ENCODE results near the gene SYNM.
A peak's percentile ranks its signal among the peaks of the same experiment; 100 is the strongest.
"Not testable (repeated sequence)": the region's sequence is repeated elsewhere in the genome, so short reads cannot be mapped to it uniquely, and the experiment has no call there.

SYNM gene, protein sequence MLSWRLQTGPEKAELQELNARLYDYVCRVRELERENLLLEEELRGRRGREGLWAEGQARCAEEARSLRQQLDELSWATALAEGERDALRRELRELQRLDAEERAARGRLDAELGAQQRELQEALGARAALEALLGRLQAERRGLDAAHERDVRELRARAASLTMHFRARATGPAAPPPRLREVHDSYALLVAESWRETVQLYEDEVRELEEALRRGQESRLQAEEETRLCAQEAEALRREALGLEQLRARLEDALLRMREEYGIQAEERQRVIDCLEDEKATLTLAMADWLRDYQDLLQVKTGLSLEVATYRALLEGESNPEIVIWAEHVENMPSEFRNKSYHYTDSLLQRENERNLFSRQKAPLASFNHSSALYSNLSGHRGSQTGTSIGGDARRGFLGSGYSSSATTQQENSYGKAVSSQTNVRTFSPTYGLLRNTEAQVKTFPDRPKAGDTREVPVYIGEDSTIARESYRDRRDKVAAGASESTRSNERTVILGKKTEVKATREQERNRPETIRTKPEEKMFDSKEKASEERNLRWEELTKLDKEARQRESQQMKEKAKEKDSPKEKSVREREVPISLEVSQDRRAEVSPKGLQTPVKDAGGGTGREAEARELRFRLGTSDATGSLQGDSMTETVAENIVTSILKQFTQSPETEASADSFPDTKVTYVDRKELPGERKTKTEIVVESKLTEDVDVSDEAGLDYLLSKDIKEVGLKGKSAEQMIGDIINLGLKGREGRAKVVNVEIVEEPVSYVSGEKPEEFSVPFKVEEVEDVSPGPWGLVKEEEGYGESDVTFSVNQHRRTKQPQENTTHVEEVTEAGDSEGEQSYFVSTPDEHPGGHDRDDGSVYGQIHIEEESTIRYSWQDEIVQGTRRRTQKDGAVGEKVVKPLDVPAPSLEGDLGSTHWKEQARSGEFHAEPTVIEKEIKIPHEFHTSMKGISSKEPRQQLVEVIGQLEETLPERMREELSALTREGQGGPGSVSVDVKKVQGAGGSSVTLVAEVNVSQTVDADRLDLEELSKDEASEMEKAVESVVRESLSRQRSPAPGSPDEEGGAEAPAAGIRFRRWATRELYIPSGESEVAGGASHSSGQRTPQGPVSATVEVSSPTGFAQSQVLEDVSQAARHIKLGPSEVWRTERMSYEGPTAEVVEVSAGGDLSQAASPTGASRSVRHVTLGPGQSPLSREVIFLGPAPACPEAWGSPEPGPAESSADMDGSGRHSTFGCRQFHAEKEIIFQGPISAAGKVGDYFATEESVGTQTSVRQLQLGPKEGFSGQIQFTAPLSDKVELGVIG (N-terminal part only)

DNA sequence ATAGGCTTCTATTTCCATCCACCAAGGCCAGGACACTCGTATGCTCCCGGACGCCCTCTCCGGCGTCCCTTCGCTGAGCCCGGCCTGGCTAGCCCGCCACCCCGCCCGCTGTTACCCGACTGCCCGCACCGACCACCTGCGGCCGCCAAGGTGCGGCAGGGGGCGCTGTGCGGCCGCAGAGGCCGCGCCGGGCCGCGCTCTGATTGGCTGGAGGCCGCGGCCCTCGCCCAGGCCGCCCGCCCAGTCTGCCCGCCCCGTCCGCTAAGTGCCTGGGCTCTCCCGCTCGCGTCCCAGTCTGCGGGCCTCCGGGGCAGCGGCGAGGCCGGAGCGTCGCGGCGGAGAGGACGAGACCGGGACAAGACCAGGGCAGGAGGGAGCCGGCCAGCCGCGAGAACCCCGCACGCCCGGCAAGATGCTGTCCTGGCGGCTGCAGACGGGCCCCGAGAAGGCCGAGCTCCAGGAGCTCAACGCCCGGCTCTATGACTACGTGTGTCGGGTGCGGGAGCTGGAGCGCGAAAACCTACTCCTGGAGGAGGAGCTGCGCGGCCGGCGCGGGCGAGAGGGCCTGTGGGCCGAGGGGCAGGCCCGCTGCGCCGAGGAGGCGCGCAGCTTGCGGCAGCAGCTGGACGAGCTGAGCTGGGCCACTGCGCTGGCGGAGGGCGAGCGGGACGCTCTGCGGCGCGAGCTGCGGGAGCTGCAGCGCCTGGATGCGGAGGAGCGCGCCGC lies at the start of gene SYNM:
TSS of gene SYNM (plus strand) at position 293 of the 726 bp plus-strand sequence. CDS start at position 413, 120 bp downstream.
- DNase-seq: peak; percentile 24 to 39

DNA sequence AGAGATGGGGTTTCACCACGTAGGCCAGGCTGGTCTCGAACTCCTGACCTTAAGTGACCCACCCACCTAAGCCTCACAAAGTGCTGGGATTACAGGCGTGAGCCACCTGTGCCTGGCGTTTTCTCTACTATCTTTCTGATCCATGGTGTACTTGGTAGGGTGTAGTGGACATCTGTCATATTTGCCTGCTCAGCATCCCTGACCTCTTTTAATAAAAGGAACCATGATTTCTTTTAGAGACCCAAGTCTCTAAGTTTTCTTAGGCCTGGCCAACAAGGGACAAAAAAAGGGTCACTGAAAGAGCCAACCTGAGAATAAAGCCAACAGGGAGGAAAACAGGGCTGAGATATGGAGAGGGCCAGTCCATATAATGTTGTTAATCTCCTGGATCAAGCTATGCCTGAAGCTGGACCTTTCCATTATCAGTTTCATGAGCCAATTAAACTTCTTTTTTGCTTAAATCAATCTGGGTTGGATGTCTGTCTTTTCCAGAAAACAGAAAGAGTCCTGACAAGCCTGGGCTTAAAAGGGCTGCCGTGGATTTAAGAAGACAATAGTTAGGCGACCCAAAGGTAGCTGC lies 49.2 kb upstream of the SYNM start:
- DNase-seq: no peak

DNA sequence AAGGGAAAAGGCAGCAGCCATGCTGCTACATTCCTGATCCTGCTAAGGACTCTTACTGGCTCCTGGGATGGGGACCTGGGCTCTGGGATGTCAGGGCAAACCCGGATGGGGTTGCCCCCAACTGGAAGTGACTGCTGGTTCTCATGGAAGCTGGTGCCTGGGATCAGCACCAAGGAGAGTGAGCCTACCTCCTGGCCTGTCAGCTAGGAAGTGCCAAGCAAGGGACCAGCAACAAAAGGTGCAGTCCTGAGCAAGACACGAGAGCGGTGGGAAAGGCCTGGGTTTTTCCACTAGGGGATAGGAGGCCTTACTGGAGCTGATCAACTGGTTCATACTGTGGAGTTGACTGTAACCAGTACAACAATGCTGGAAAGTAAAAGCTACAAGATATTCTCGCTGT lies 47.9 kb upstream of the SYNM start:
- DNase-seq: no peak

DNA sequence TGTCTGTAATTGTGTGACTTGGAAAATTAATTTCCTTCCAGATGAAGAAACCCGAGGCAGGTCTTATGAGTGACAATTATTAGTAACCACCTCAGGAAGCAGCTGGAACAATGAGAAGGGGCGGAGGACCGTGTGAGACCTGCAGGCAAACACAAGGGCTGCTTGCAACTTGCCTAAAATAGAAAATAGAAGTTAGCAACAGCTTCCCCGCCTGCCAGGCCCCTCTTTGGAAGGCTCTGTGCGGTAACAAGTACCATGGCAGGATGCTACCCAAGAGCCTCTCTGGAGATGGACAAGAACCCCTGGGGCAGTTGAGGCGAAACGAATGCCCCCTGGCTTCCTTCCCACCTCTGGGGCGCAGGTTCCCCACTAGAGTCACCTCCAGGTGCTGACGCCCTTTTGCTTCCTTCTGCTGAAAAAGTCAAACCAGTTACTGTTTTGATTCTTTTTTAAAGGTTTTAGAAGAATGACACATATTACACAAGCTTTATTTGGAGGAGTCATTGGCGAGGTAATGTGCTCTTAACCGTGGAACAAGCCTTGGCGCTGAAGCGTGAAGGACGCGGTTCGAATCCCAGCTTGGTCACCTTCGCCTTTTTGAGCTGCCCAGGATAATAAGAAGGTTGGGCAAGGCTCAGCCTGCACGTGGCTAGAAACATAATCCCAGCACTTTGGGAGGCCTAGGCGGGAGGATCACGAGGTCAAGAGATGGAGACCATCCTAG lies 47.0 kb upstream of the SYNM start:
- DNase-seq: no peak

DNA sequence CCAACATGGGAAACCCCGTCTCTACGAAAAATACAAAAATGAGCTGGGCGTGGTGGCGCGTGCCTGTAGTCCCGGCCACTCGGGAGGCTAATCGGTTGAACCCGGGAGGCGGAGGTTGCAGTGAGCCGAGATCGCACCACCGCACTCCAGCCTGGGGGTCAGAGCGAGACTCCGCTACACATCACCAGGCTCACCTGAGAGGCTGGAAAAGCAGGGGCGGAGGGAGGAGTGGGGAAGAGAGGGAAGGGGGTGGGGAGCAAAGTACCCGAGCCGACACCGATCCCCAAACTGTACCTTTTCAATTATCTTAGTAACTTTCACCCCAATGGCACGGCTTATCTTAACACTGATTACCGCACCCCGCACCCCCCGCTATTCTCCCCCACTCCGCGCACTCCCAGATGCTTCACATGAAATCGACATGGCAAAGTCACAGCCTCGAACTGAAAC lies 46.4 kb upstream of the SYNM start:
- DNase-seq: no peak

DNA sequence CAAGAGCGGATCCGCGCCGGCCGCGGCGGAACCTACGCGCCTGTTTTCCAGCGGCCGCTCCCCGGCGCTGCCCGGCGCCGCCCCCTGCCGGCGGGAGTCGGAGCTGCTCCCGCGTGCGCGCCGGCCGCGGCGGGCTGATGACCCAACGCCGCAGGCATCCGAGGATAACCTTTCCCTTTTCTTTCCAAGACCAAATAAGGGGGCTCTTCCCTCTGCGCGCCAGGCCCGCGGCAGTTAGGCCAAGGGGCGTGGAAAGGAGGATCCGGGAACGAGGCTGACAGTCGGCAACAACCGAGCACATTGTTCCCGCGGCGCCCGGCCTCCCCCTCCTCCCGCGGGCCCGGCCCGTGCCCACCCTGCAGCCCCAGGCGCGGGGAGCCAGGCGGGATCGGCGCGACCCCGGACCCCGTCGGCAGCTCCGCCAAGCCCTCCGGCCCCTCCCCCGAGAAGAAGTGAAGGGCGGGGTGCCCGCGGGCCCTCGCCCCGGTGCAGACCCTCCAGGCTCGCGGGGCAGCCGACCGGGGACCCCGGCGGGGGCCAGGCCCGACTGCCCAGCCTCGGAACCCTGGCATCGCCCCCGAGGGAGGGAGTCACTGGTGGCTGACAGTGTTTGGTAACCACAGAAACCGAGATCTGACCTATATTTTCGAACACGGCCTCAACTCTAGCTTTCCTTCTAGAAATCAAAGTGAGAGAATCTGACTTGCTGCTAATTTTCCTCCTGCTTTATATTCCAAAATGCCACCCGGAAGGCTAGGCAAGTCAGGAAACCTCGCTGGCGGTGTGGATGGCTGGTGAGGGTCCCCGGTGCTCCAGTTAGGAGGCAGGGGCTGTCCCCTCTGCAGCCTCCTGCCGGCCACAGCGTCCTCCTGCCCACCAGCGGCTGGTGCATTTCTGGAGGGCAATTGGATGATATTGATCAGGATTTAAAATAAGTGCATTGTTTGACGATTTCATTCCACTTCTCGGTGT lies 45.6 kb upstream of the SYNM start:
- DNase-seq: peak; percentile 26 to 28

DNA sequence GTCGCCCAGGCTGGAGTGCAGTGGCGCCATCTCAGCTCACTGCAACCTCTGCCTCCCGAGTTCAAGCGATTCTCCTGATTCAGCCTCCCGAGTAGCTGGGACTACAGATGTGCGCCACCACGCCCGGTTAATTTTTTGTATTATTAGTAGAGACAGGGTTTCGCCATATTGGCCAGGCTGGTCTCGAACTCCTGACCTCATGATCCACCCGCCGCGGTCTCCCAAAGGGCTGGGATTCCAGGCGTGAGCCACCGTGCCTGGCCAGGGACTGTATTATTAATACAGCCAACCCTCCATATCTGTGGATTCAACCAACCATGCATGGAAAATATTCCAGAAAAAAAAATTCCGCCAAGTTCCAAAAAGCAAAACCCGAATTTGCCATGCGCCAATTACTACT lies 44.7 kb upstream of the SYNM start:
- DNase-seq: not testable (repeated sequence)

DNA sequence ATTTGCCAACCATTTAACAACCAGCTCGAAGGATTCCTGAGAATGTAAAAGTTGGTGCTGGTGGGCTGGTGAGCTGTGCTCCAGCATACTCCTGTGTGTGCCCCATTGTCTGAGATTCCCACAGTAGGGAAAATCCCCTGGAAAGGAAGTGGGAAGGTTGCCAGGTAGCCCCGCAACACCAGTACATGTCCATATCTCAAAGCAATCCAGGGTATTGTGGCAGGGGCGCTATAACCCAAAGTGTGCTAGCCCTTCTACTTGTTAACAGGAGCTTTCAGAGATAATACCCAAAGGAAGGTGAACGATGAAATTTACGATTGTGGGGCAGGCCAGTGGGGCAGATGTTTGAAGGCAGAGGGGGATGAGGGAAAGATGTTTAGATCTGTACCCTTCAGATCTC lies 42.7 kb upstream of the SYNM start:
- DNase-seq: no peak

DNA sequence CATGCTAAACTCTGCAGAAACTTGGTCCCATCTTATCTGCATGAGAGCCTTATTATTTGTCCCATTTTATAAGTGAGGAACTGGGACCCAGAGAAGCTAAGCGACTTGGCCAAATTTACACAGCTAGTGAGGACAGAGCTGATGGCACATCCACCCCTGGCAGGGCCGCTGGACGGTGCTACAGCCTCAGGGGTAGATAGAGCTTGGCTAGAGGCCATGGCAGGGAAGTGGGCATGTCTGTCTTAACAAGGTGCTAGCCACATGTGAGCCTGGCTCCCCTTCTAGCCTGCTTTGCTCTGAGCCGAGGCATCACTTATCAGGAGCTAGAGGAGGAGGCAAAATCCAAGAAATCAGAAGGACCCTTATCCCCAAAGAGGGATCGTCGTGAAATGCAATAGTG lies 36.7 kb upstream of the SYNM start:
- no peak for DNase-seq

DNA sequence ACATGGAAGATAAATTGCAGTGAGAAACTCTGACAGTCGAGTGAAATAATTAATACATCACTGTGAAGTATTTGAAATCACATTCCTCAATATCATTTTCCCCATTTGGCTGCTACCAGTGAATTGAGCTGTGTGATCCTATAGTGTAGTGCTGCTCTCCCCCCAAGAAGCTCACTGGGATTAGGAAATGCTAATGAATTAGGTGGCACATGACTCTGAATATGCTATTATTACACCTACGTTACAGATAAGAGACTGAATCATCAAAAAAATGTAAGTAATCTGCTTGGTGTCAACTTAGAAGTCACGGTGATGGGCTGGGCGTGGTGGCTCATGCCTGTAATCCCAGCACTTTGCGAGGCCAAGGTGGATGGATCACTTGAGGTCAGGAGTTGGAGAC lies 34.7 kb upstream of the SYNM start:
- no peak for DNase-seq

DNA sequence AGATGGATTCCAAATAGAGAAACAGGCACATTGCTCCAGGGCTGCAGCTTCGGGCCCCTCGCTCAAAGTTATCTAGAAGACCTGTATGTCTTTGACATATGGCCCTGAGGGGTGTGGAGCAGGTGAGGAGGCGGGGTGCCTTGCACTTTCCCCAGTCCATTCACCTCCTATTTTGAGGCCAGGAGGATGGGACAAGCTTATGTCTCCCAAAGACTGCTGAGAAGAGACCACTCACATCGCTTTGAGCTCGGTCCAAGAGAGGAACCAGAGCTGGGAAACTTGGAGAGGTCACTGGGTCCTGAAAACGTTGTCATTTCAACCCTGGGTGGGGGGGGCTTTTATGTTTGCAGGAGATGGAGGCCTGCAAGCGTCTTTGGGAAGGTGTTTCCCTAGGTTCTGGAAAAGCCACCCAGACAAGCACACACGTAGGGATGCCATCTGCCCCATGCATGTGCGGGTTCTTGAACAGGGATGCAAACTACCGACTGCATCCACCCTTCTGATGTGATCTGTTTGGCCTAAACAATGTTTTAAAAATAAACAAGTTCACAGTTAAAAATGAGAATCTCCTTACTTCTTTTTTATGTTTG lies 33.7 kb upstream of the SYNM start:
- DNase-seq: no peak

DNA sequence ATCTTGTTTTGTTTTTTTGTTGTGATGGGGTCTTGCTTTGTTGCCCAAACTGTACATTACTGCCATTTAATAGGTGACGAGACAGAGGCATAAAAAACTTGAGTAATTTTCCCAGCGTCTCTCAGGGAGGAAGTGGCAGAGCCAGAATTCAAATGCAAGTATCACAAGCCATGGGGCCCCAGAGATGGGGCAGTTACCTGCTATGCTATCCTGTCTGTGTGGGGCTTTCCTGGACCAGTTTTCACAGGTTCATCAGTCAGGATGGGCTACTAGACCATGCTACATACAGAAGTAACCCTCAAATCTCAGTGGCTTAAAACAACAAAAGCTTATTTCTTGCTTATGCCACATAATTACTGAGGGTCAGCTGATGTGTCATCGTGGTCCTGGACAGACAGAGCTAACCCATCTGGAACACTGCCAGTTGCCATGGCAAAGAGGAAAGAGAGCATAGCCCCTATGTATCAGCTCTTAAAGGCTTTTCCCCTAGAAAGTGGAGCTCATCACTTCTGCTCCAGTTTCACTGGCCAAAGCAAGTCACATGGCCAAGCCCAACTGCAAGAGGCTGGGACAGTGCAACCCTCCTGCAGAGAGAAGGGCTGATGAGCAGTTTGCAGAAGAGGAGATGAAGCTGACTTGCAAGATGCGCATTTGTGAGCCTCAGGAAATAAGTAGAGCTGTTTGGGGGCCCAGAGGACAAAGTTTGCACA lies 31.7 kb upstream of the SYNM start:
- no peak for DNase-seq

DNA sequence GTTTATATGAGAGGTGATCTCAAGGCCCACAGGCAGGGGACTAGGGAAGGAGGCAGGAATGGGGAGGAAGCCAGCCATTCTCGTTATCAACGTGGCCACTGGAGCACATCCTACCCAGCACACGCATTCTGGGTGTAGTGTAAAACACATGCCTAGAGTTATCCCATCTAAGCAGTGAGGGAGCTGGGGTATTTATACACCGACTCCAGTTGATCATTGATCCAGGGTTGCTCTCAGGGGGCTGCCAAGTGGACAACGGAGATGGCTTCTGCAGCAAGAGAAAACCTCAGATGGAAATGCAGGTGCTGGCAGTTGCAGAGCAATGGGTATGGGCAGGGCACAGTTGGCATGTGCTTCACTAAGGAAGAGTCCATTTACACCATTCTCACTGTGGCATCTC lies 30.4 kb upstream of the SYNM start:
- no peak for DNase-seq

DNA sequence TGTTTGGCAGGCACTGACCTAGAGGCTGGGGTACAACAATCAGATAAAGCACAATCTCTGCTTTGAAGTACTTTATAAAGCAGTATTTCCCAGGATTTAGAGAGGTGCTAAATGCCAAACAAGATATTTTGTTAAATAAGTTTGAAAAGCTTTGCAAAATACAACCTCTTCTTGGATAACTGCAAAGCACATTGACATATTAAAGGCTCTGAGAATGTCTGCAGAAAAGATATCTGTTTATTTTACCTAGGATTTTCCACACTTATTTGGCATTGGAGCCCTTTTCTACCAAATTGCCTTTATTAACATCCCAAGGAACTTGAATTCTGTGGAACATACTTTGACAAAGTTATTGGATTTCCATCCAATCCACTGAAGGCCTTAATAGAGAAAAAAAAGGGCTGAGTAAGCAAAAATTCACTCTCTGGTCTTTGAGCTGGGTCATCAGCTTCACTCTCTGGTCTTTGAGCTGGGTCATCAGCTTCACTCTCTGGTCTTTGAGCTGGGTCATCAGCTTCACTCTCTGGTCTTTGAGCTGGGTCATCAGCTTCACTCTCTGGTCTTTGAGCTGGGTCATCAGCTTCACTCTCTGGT lies 29.7 kb upstream of the SYNM start:
- DNase-seq: not testable (repeated sequence)

DNA sequence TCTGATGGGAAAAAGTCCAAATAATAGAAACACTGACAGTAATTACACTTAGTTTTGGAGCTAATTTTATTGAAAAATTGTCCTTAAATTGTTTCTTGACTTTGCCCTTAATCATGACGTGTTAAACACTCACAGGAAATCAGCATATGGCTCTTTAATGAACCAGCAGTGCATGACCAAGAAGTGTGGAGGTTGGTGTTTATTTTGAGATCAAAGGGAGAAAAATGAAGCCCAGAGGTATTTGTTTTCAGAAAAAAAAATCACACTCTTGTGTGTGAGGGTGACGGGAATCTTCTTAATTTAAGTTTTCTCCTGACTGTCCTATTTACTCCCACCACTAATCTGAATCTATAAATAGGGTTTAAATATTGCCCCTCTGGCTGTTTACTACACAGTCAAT lies 28.8 kb upstream of the SYNM start:
- DNase-seq: no peak

DNA sequence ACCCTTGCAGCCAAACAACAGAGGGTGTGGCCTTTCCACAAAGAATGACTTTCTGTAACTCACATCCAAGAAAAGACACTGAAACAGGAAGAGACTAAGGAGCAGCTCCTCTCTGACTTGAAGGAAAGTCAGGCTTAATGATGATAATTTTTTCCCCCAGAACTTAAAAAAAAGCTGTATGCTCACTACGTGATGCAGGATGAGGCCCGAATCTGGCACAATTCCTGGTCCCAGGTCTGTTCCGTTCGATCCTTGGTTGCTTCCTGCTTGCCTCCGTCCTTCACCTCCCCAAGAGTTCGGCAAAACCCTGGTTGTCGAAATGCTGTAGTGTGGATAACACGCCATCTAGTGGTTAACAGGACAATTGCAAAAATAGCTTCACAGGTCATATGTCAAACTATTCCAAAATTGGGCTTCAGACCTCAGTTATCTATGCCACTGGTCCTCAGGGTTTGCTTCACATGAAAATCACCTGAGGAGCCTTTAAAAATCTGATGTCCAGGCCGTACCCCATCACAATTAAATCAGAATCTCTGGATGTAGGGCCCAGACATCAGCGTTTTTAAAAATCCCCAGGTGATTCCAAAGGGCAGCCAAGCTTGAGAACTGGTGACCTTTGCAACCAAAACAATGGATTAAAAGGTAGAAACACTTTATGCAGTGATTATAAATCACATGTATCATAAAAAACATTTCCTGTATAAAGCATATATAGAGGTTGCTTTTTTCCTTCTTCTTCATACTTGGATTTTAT lies 28.1 kb upstream of the SYNM start:
- DNase-seq: peak; percentile 50 to 67

DNA sequence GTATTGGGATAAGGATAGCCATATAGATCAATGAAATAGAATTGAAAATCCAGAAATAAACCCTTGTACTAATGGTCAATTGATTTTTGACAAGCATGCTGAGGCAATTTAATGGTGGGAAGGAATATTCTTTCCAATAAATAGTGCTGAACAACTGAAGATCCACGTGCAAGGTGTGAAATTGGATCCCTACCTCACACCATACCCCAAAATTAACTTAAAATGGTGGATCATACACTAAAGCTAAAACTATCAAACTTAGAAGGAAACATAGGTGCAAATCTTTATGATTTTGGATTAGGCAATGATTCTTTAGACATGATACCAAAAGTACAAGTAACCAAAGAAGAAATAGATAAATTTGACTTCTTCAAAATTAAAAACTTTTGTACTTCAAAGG lies 22.1 kb upstream of the SYNM start:
- no peak for DNase-seq

DNA sequence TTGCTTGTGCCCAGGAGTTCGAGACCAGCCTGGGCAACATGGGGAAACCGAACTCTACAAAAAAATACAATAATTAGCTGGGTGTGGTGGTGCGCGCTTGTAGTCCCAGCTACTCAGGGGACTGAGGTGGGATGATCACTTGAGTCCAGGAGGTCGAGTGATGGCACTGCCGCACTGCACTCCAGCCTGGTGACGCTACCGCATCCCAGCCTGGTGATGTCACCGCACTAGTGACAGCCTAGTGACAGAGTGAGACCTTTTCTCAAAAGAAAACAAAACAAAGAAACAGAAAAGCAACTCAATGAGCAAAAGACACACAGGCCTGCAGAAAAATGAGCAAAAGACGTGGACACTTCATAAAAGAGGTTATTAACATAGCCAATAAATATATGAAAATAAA lies 19.9 kb upstream of the SYNM start:
- no peak for DNase-seq
